ENCODE measurements around the gene DMRTB1.

DNA sequence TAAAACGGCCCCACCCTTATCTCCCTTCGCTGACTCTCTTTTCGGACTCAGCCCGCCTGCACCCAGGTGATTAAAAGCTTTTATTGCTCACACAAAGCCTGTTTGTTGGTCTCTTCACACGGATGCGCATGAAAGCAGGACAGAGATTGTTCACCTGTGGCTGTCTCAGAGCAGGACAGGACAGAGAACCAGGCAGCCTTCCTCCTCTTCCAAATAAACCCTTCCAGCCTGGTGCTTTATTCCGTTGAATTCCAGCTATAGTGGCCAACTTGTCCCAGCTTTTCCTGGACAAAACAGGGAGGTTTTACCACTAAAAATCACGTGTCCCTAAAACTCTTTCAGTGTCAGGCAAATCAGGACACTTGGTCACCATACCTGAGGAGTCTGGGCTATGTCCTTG, 9.5 kb upstream of the DMRTB1 start:
- TF ChIP-seq, protein P1, sequence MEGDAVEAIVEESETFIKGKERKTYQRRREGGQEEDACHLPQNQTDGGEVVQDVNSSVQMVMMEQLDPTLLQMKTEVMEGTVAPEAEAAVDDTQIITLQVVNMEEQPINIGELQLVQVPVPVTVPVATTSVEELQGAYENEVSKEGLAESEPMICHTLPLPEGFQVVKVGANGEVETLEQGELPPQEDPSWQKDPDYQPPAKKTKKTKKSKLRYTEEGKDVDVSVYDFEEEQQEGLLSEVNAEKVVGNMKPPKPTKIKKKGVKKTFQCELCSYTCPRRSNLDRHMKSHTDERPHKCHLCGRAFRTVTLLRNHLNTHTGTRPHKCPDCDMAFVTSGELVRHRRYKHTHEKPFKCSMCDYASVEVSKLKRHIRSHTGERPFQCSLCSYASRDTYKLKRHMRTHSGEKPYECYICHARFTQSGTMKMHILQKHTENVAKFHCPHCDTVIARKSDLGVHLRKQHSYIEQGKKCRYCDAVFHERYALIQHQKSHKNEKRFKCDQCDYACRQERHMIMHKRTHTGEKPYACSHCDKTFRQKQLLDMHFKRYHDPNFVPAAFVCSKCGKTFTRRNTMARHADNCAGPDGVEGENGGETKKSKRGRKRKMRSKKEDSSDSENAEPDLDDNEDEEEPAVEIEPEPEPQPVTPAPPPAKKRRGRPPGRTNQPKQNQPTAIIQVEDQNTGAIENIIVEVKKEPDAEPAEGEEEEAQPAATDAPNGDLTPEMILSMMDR (IDR thresholded peaks at IDR 0.05), result no peak
- no peak for TF ChIP-seq POLR2A (IDR thresholded peaks at IDR 0.05)

Measured in right lobe of liver (tissue), 4 donors.